Endothelial cell of umbilical vein (primary cell): ENCODE measurements around the gene BIRC2. TPM values are rescaled to one million over a fixed set of nuclear protein-coding genes. Genes with fewer than 3 reads are reported as not detected.

ENCODE experiments used
- BruUV-seq: library from RNA; stranded (reverse); fragments of 400-500 nt; replicated peaks from 2 replicates; lab custom pipeline; 2021; lab: Mats Ljungman, UMichigan
- CTCF ChIA-PET: fragments of 300-600, 350-600 bp; sonication (Branson Sonifier 250); formaldehyde crosslinking; loops from one replicate; lab custom pipeline; 2021; ENCODE audit warnings: antibody characterized with exemption, inconsistent platforms; lab: Charles Lee
- POLR2A ChIA-PET: fragments of 300-600, 350-600 bp; sonication (Branson Sonifier 250); formaldehyde crosslinking; loops from one replicate; lab custom pipeline; 2021; ENCODE audit warnings: antibody characterized with exemption, inconsistent platforms; lab: Charles Lee
- DNase-seq: peaks from one replicate; pipeline ENCODE4 v3.0.0-alpha.2; 2011; ENCODE audit warnings: low read depth, low spot score
- FAIRE-seq: peaks from 2 replicates; lab custom pipeline; 2011; peaks lifted over from hg19 to GRCh38; lab: Jason Lieb, UNC
- H2AFZ ChIP-seq: 2 replicates; pipeline ENCODE4 v1.6.0; 2012; ENCODE audit warnings: low read depth, low read length, control low read depth, inconsistent platforms
- H3K27ac ChIP-seq: 2 replicates; pipeline ENCODE4 v1.5.1; 2011; ENCODE audit warnings: low read depth, mild to moderate bottlenecking, control low read depth, low read length, moderate library complexity; ENCODE audit not compliant: insufficient read depth
- H3K27me3 ChIP-seq, 2 experiments: 2 replicates each; pipeline versions ENCODE4 v1.6.0 to v1.6.1; 2011; ENCODE audit warnings: low read length in 2 of 2, mixed read lengths in 1 of 2; ENCODE audit not compliant: control insufficient read depth in 2 of 2, insufficient read depth in 2 of 2
- H3K36me3 ChIP-seq, 2 experiments: 2 replicates in 1 of 2; 3 replicates in 1 of 2; pipeline ENCODE4 v1.5.1; 2011; ENCODE audit warnings: low read length in 2 of 2, mild to moderate bottlenecking in 1 of 2, moderate library complexity in 1 of 2; ENCODE audit not compliant: control insufficient read depth in 2 of 2, insufficient read depth in 2 of 2; ENCODE audit errors: extremely low read depth in 1 of 2
- H3K4me1 ChIP-seq: 3 replicates; pipeline ENCODE4 v1.5.1; 2011; ENCODE audit warnings: mild to moderate bottlenecking, low read length; ENCODE audit not compliant: control insufficient read depth, insufficient read depth; ENCODE audit errors: extremely low read depth
- H3K4me2 ChIP-seq: 2 replicates; pipeline ENCODE4 v1.6.1; 2011; ENCODE audit warnings: low read length, control low read depth, mixed read lengths; ENCODE audit not compliant: insufficient read depth
- H3K4me3 ChIP-seq, 3 experiments: fragments of 200-600 bp in 1 of 3; sonication (generic), shearing (Covaris generic) in 1 of 3; replicated peaks in 1 of 3; 2 replicates each; pipeline ENCODE4 v1.5.1; 2011 to 2016; ENCODE audit warnings: control low read depth in 3 of 3, low read length in 3 of 3, mild to moderate bottlenecking in 2 of 3, inconsistent platforms in 1 of 3, low read depth in 1 of 3, moderate library complexity in 1 of 3; ENCODE audit not compliant: insufficient read depth in 1 of 3
- H3K79me2 ChIP-seq: 2 replicates; pipeline ENCODE4 v1.6.0; 2012; ENCODE audit warnings: low read length, inconsistent platforms; ENCODE audit not compliant: control insufficient read depth, insufficient read depth
- H3K9ac ChIP-seq: replicated peaks from 2 replicates; pipeline ENCODE3; 2011; ENCODE audit warnings: low read length, control low read depth; ENCODE audit not compliant: insufficient read depth; ENCODE audit errors: extremely low read depth
- H3K9me1 ChIP-seq: replicated peaks from 3 replicates; pipeline ENCODE4 v1.6.0; 2011; ENCODE audit warnings: mild to moderate bottlenecking, low read length; ENCODE audit not compliant: control insufficient read depth, insufficient read depth; ENCODE audit errors: extremely low read depth
- H3K9me3 ChIP-seq: replicated peaks from 2 replicates; pipeline ENCODE4 v1.5.1; 2012; ENCODE audit warnings: low read length, inconsistent platforms; ENCODE audit not compliant: control insufficient read depth, insufficient read depth
- H4K20me1 ChIP-seq: replicated peaks from 2 replicates; pipeline ENCODE3; 2011; ENCODE audit warnings: mild to moderate bottlenecking, low read length; ENCODE audit not compliant: control insufficient read depth, insufficient read depth; ENCODE audit errors: extremely low read depth
- MYC ChIP-seq: IDR thresholded peaks from one replicate; pipeline ENCODE4 v1.6.1; 2011; ENCODE audit warnings: mild to moderate bottlenecking, low read depth, low read length
- dilution Hi-C: fragments of 300-500 bp; cut with MboI; formaldehyde crosslinking; loops from one replicate; pipeline ENCODE4 v1.15.0; 2019; ENCODE audit warnings: low sequenced_read_pairs; ENCODE audit not compliant: extremely low pct_ligation_motif_present
- intact Hi-C: fragments of 100-400 bp; cut with micrococcal nuclease; formaldehyde crosslinking; loops from one replicate; pipeline ENCODE4 v1.10.0; 2022
- polyA plus RNA-seq, 4 experiments: library from polyadenylated mRNA; depleted of rRNA in 3 of 4; stranded (reverse) in 3 of 4; unstranded in 1 of 4; fragments of >200 nt; gene quantifications; 2 replicates each; pipeline versions ENCODE4 v1.2.1 to v1.2.3, GENCODE V29; 2011 to 2012; ENCODE audit warnings: missing spikeins in 1 of 4
- total RNA-seq: library from RNA; stranded (reverse); gene quantifications from 2 replicates; pipeline ENCODE4 v1.2.3, GENCODE V29; 2021
- TF ChIP-seq, protein P1 (sequence below), 2 donors: IDR thresholded peaks; 1 replicate in 1 of 2; 2 replicates in 1 of 2; pipeline ENCODE4 v1.5.1; 2011; ENCODE audit warnings: low read length in 2 of 2, mild to moderate bottlenecking in 2 of 2, moderate library complexity in 2 of 2, control low read depth in 1 of 2, inconsistent platforms in 1 of 2, low read depth in 1 of 2; ENCODE audit not compliant: insufficient read depth in 1 of 2; ENCODE audit errors: extremely low read depth in 1 of 2
- TF ChIP-seq, protein P2 (sequence below): IDR thresholded peaks from 2 replicates; pipeline ENCODE4 v1.6.1; 2011; ENCODE audit not compliant: insufficient read depth, insufficient read length

The BIRC2 gene
- total and polyA plus RNA-seq, 2 donors (not counting 3 experiments of a cell fraction or from before 2014, with no cell fraction given): 42.8 to 47.3 TPM

DNA sequence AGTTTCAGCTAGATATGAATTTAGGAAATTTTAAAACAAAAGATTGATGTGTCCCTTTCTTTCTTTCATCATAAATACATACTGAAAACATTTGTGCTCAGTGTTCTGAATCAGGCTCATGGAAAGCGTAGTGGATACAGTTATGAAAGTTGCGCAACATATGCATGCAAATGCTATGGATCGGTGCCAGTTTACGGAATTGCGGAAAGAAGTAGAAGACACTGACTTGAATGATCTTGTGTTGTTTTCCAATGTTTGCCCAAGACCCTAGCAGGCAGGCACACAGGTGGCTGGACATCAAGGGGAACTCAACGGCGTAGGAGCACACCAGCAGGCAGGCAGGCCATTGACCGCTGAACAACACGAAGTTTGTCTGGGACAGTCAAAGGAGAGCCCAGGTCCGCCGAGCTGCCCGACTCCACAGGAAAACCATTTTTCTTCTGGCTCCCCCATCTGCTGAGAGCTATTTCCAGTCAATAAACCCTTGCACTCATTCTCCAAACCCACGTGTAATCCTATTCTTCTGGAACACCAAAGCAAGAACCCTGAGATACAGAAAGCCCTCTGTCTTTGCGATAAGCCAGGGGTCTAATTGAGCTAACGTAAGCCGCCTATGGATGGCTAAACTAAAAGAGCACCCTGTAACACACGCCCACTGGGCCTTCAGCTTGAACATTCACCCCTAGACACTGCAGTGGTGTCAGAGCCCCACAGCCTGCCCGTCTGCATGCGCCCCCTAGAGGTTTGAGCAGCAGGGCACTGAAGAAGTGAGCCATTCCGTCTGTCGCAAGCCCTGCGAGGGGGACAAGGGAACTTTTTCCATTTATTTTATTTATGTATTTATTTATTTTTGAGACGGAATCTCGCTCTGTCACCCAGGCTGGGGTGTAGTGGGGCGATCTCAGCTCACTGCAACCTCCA is 37.1 kb upstream of the BIRC2 start:
- Histone ChIP-seq H3K9me1 (no peaks in the 10 kb centered on the region), H3K27me3 (peaks cover 8 to 11% of the 10 kb centered on the region in 2 experiments), H3K4me3 (no peak overlapping the region), H3K4me1 (no peaks in the 10 kb centered on the region), H3K79me2 (no peaks in the 10 kb centered on the region), H3K9ac (no peak overlapping the region), H3K4me2 (no peak overlapping the region), H2AFZ (no peak overlapping the region), H3K36me3 (no peaks in the 10 kb centered on the region), H4K20me1 (no peaks in the 10 kb centered on the region), H3K27ac (no peak overlapping the region), H3K9me3 (no peaks in the 10 kb centered on the region)
- DNase-seq (no peak), FAIRE-seq (no peak)
- intact Hi-C loops (no loop called here), dilution Hi-C loops (no loop called here)
- ChIA-PET POLR2A (no interaction called here), CTCF (interaction anchor here (1.6 kb wide), 1 partner anchor 16 kb away, joined by 3 read pairs; no protein-coding TSS in a partner anchor)
- no TSS peak for BruUV-seq
- TF ChIP-seq, protein P1, sequence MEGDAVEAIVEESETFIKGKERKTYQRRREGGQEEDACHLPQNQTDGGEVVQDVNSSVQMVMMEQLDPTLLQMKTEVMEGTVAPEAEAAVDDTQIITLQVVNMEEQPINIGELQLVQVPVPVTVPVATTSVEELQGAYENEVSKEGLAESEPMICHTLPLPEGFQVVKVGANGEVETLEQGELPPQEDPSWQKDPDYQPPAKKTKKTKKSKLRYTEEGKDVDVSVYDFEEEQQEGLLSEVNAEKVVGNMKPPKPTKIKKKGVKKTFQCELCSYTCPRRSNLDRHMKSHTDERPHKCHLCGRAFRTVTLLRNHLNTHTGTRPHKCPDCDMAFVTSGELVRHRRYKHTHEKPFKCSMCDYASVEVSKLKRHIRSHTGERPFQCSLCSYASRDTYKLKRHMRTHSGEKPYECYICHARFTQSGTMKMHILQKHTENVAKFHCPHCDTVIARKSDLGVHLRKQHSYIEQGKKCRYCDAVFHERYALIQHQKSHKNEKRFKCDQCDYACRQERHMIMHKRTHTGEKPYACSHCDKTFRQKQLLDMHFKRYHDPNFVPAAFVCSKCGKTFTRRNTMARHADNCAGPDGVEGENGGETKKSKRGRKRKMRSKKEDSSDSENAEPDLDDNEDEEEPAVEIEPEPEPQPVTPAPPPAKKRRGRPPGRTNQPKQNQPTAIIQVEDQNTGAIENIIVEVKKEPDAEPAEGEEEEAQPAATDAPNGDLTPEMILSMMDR (IDR thresholded peaks at IDR 0.05; ENCODE audit: extremely low read depth in 1 of 2, insufficient read depth in 1 of 2, low read depth in 1 of 2, low read length in 2 of 2): peak in 1 of 2 donors; percentile 7
- TF ChIP-seq MYC: no peak
- TF ChIP-seq, protein P2, sequence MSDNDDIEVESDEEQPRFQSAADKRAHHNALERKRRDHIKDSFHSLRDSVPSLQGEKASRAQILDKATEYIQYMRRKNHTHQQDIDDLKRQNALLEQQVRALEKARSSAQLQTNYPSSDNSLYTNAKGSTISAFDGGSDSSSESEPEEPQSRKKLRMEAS: no peak
